HepG2 (cell line): Measurements from ENCODE around the gene ATP6V0A1. TPM values are rescaled to one million over a fixed set of nuclear protein-coding genes. Genes with fewer than 3 reads are reported as not detected.

Source experiments
- DR1 ChIP-seq: sonication (generic); formaldehyde crosslinking; IDR thresholded peaks from 2 replicates; pipeline ENCODE4 v1.8.0; 2021; ENCODE audit warnings: mild to moderate bottlenecking, missing genetic modification reagents, inconsistent platforms
- IRX3 ChIP-seq: sonication (generic); formaldehyde crosslinking; IDR thresholded peaks from 2 replicates; pipeline ENCODE4 v1.8.1; 2023; ENCODE audit warnings: mild to moderate bottlenecking, low read depth, missing genetic modification reagents, borderline replicate concordance
- LCORL ChIP-seq, 2 experiments: fragments of 450-650 bp in 1 of 2; sonication (generic) in 1 of 2; formaldehyde crosslinking in 1 of 2; IDR thresholded peaks; 2 replicates each; pipeline versions ENCODE4 v1.5.0 to v1.6.1; 2017 to 2020; ENCODE audit warnings: antibody characterized with exemption in 1 of 2, missing genetic modification reagents in 1 of 2
- MAX ChIP-seq: IDR thresholded peaks from 2 replicates; pipeline ENCODE4 v1.6.1; 2012; ENCODE audit warnings: inconsistent platforms
- MED13 ChIP-seq: sonication (generic); formaldehyde crosslinking; IDR thresholded peaks from 2 replicates; pipeline ENCODE4 v1.5.0; 2020; ENCODE audit warnings: missing genetic modification reagents
- NCOR1 ChIP-seq: fragments of 200-600 bp; sonication (generic); IDR thresholded peaks from 2 replicates; pipeline ENCODE4 v1.7.0; 2017; ENCODE audit warnings: antibody characterized with exemption, low read length, borderline replicate concordance
- PBX3 ChIP-seq: sonication (generic); formaldehyde crosslinking; IDR thresholded peaks from 2 replicates; pipeline ENCODE4 v1.8.1; 2023; ENCODE audit warnings: missing genetic modification reagents, inconsistent platforms, borderline replicate concordance
- RBFOX2 ChIP-seq: fragments of 200-400 bp; formaldehyde crosslinking; IDR thresholded peaks from 2 replicates; pipeline ENCODE4 v1.6.1; 2017; ENCODE audit warnings: low read depth, mild to moderate bottlenecking, low read length
- SATB2 ChIP-seq: sonication (generic); formaldehyde crosslinking; IDR thresholded peaks from 2 replicates; pipeline ENCODE4 v1.5.0; 2020; ENCODE audit warnings: missing genetic modification reagents
- SCMH1 ChIP-seq: sonication (generic); formaldehyde crosslinking; IDR thresholded peaks from 2 replicates; pipeline ENCODE4 v1.9.0; 2021; ENCODE audit warnings: missing genetic modification reagents, mild to moderate bottlenecking, borderline replicate concordance
- SOX6 ChIP-seq, 2 experiments: fragments of 450-650 bp in 1 of 2; sonication (generic) in 1 of 2; formaldehyde crosslinking in 1 of 2; IDR thresholded peaks; 2 replicates each; pipeline versions ENCODE4 v1.4.0 to v1.6.1; 2017 to 2020; ENCODE audit warnings: antibody characterized with exemption in 1 of 2, mild to moderate bottlenecking in 1 of 2, missing genetic modification reagents in 1 of 2
- TCF7L2 ChIP-seq: IDR thresholded peaks from 2 replicates; pipeline ENCODE4 v1.6.1; 2011; ENCODE audit warnings: mild to moderate bottlenecking, low read depth, low read length, moderate library complexity
- TEAD2 ChIP-seq: sonication (generic); formaldehyde crosslinking; IDR thresholded peaks from 2 replicates; pipeline ENCODE4 v1.9.0; 2021; ENCODE audit warnings: missing genetic modification reagents
- ZBTB20 ChIP-seq: sonication (generic); formaldehyde crosslinking; IDR thresholded peaks from 2 replicates; pipeline ENCODE4 v1.8.1; 2023; ENCODE audit warnings: missing genetic modification reagents, low read depth, mild to moderate bottlenecking, borderline replicate concordance
- ZBTB49 ChIP-seq: sonication (generic); formaldehyde crosslinking; IDR thresholded peaks from 2 replicates; pipeline ENCODE4 v1.4.0; 2020; ENCODE audit warnings: missing genetic modification reagents, borderline replicate concordance
- ZFX ChIP-seq: sonication (generic); formaldehyde crosslinking; IDR thresholded peaks from 2 replicates; pipeline ENCODE4 v1.4.0; 2020; ENCODE audit warnings: mild to moderate bottlenecking, low read depth, missing genetic modification reagents, moderate library complexity
- ZNF274 ChIP-seq: sonication (generic); formaldehyde crosslinking; IDR thresholded peaks from 2 replicates; pipeline ENCODE4 v1.5.1; 2020; ENCODE audit warnings: mild to moderate bottlenecking, missing genetic modification reagents
- ZNF331 ChIP-seq: sonication (generic); formaldehyde crosslinking; IDR thresholded peaks from 2 replicates; pipeline ENCODE4 v1.4.0; 2020; ENCODE audit warnings: missing genetic modification reagents
- ZNF451 ChIP-seq: sonication (generic); formaldehyde crosslinking; IDR thresholded peaks from 2 replicates; pipeline ENCODE4 v1.5.0; 2020; ENCODE audit warnings: mild to moderate bottlenecking, missing genetic modification reagents
- polyA plus RNA-seq, 8 experiments: library from polyadenylated mRNA; depleted of rRNA in 3 of 8; stranded (reverse) in 7 of 8; unstranded in 1 of 8; fragments of >200 nt; fragmentation: Illumina TruSeq in 4 of 8; extraction: Trizol in 4 of 8; gene quantifications; 2 replicates each; pipeline versions ENCODE4 v1.2.1 to v1.2.3, GENCODE V29; 2011 to 2016; ENCODE audit warnings: low read depth in 4 of 8, missing spikeins in 1 of 8, mixed read lengths in 1 of 8; ENCODE audit not compliant: insufficient read depth in 1 of 8
- total RNA-seq, 5 experiments: library from RNA; depleted of rRNA; stranded (reverse); fragments of >200 nt; fragmentation: Illumina TruSeq; extraction: Trizol; gene quantifications; 2 replicates each; pipeline ENCODE4 v1.2.3, GENCODE V29; 2016; ENCODE audit warnings: low read depth in 1 of 5
- TF ChIP-seq, protein P1 (sequence below): sonication (generic); formaldehyde crosslinking; IDR thresholded peaks from 2 replicates; pipeline ENCODE4 v1.4.0; 2020; ENCODE audit warnings: mild to moderate bottlenecking, missing genetic modification reagents, borderline replicate concordance

The ATP6V0A1 gene
- total and polyA plus RNA-seq, 2 of the 13 experiments (the other 11 are each of a cell fraction or from before 2014, with no cell fraction given): 27.9 to 54.1 TPM

DNA sequence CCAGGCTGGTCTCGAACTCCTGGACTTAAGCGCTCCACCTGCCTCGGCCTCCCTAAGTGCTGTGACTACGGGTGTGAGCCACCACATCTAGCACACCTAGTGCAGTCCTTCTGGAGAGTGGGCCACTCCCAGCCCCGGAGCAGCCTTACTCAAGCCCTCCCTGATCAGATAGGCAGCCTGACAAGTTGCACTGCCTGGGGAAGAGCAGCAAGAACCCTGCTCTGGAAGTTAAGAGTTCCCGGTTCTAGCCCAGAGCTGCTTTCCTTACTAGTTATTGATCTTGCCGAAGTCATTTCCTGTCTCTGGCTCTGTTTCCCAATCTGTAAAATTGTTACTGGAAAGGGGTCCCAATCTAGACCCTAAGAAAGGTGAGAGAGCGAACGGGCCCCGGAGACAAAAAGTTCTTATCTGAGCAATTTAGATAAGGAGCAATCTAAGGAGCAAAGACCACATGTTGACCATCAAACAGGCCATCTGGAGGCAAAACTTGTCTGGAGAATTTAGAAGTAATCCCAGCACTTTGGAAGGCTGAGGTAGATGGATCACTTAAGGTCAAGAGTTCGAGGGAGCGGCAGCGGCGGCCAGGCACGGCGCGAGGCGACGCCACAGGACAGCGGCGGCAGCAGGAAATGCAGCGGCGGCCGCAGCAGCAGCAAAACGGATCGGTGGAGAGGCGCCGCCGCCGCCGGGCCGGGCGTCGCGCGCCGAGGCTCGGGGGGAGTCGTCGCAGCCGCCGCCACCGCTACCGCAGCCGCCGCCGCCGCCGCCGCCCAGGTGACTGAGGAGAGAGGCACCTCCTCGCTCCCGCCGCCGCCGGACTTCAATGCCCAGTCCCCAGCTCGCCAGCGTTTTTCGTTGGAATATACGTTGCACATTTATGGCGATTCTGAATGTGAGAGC is 73.0 kb downstream of the ATP6V0A1 start (continued):
- no peak; the same call in 1 of the 2 replicates for TF ChIP-seq IRX3 (CRISPR knock-in tag)
- TF ChIP-seq TEAD2: no peak
- no peak; the same call in 1 of the 2 replicates for TF ChIP-seq ZNF331 (CRISPR knock-in tag)
- TF ChIP-seq SOX6 (IDR thresholded peaks at IDR 0.05): no peak
- no peak for TF ChIP-seq SOX6 (CRISPR knock-in tag; IDR thresholded peaks at IDR 0.05)
- TF ChIP-seq LCORL (IDR thresholded peaks at IDR 0.05): no peak
- no peak for TF ChIP-seq LCORL (CRISPR knock-in tag; IDR thresholded peaks at IDR 0.05)
- peak; percentile 38; the same call in 1 of the 2 replicates for TF ChIP-seq ZNF451
- TF ChIP-seq NCOR1: no peak
- TF ChIP-seq ZNF274 (CRISPR knock-in tag): 0 out of 2 replicates have a peak, but pooled peaks have one; percentile 4
- no peak for TF ChIP-seq DR1
- TF ChIP-seq PBX3 (CRISPR knock-in tag): 0 out of 2 replicates have a peak, but pooled peaks have one; percentile 27
- peak; percentile 85 for TF ChIP-seq RBFOX2
- peak; percentile 78 for TF ChIP-seq MAX
- TF ChIP-seq SCMH1: no peak
- TF ChIP-seq SATB2 (CRISPR knock-in tag): no peak
- no peak for TF ChIP-seq ZBTB49 (CRISPR knock-in tag)
- TF ChIP-seq, protein P1, sequence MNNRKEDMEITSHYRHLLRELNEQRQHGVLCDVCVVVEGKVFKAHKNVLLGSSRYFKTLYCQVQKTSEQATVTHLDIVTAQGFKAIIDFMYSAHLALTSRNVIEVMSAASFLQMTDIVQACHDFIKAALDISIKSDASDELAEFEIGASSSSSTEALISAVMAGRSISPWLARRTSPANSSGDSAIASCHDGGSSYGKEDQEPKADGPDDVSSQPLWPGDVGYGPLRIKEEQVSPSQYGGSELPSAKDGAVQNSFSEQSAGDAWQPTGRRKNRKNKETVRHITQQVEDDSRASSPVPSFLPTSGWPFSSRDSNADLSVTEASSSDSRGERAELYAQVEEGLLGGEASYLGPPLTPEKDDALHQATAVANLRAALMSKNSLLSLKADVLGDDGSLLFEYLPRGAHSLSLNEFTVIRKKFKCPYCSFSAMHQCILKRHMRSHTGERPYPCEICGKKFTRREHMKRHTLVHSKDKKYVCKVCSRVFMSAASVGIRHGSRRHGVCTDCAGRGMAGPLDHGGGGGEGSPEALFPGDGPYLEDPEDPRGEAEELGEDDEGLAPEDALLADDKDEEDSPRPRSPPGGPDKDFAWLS: no peak
- TF ChIP-seq ZBTB20 (CRISPR knock-in tag): no peak
- no peak for TF ChIP-seq TCF7L2
- no peak; the same call in 1 of the 2 replicates for TF ChIP-seq ZFX
- TF ChIP-seq MED13 (CRISPR knock-in tag): peak; percentile 30; the same call in 1 of the 2 replicates
